CD4-positive, alpha-beta memory T cell (primary cell): Measurements from ENCODE around the gene KANSL1. TPM values are rescaled to one million over a fixed set of nuclear protein-coding genes. Genes with fewer than 3 reads are reported as not detected.
A peak's percentile ranks its signal among the peaks of the same experiment; 100 is the strongest.
"Not testable (repeated sequence)": the region's sequence is repeated elsewhere in the genome, so short reads cannot be mapped to it uniquely, and the experiment has no call there.

Experiments
- CTCF ChIA-PET: fragments of 350-600 bp; sonication (Branson Sonifier 250); formaldehyde crosslinking; loops from one replicate; lab custom pipeline; 2021; ENCODE audit warnings: inconsistent platforms; ENCODE audit not compliant: partially characterized antibody; lab: Charles Lee
- POLR2A ChIA-PET: fragments of 350-600 bp; sonication (Branson Sonifier 250); formaldehyde crosslinking; loops from one replicate; lab custom pipeline; 2021; ENCODE audit not compliant: partially characterized antibody; lab: Charles Lee
- DNase-seq, 5 donors: peaks; one replicate each; pipeline versions ENCODE4 v3.0.0 to v3.0.0-alpha.2; 2020 to 2022; ENCODE audit warnings: mixed read lengths in 1 of 5
- H3K27ac ChIP-seq: one replicate; pipeline ENCODE4 v1.7.0; 2013; ENCODE audit warnings: low read depth, low read length
- H3K27me3 ChIP-seq: 2 replicates; pipeline ENCODE4 v1.7.0; 2013; ENCODE audit warnings: mild to moderate bottlenecking, low read length, moderate library complexity; ENCODE audit not compliant: insufficient read depth
- H3K36me3 ChIP-seq: 2 replicates; pipeline ENCODE4 v1.7.0; 2013; ENCODE audit warnings: mild to moderate bottlenecking, low read length, moderate library complexity; ENCODE audit not compliant: insufficient read depth
- H3K4me1 ChIP-seq: 2 replicates; pipeline ENCODE4 v1.7.0; 2013; ENCODE audit warnings: mild to moderate bottlenecking, low read length, moderate library complexity; ENCODE audit not compliant: insufficient read depth
- H3K4me3 ChIP-seq, 2 donors: one replicate each; pipeline ENCODE4 v1.7.0; 2013; ENCODE audit warnings: low read length in 2 of 2, mild to moderate bottlenecking in 1 of 2
- H3K9me3 ChIP-seq, 2 donors: one replicate each; pipeline ENCODE4 v1.7.0; 2013; ENCODE audit warnings: low read length in 2 of 2, control low read depth in 1 of 2; ENCODE audit not compliant: control insufficient read depth in 1 of 2
- H3K27ac Mint-ChIP-seq, 7 donors: one replicate each; pipeline ENCODE4 v1.8.0; 2020 to 2021; ENCODE audit warnings: mixed read lengths in 7 of 7, mild to moderate bottlenecking in 6 of 7, inconsistent platforms in 3 of 7, moderate library complexity in 3 of 7
- H3K27me3 Mint-ChIP-seq, 2 donors: one replicate each; pipeline ENCODE4 v1.8.0; 2020 to 2021; ENCODE audit warnings: mixed read lengths in 2 of 2
- H3K36me3 Mint-ChIP-seq, 2 donors: one replicate each; pipeline ENCODE4 v1.8.0; 2020 to 2021; ENCODE audit warnings: mixed read lengths in 2 of 2, inconsistent platforms in 1 of 2, mild to moderate bottlenecking in 1 of 2
- H3K4me1 Mint-ChIP-seq, 4 donors: one replicate each; pipeline ENCODE4 v1.8.0; 2020 to 2021; ENCODE audit warnings: mixed read lengths in 4 of 4, mild to moderate bottlenecking in 1 of 4
- H3K4me3 Mint-ChIP-seq, 8 donors: one replicate each; pipeline ENCODE4 v1.8.0; 2020 to 2021; ENCODE audit warnings: mixed read lengths in 8 of 8, mild to moderate bottlenecking in 7 of 8, moderate library complexity in 6 of 8, inconsistent platforms in 3 of 8
- H3K9me3 Mint-ChIP-seq, 8 donors: one replicate each; pipeline ENCODE4 v1.8.0; 2020 to 2021; ENCODE audit warnings: mixed read lengths in 8 of 8, mild to moderate bottlenecking in 5 of 8, inconsistent platforms in 3 of 8, moderate library complexity in 1 of 8
- intact Hi-C: fragments of 100-400 bp; cut with micrococcal nuclease; formaldehyde crosslinking; loops from one replicate; pipeline ENCODE4 v1.15.1; 2023
- polyA plus RNA-seq, 2 donors: library from polyadenylated mRNA; unstranded; fragments of 300-500 nt; fragmentation: Illumina TruSeq; gene quantifications; one replicate each; pipeline ENCODE4 v1.2.3, GENCODE V29; 2021
- total RNA-seq, 2 experiments: library from RNA; stranded (reverse); gene quantifications; one replicate each; pipeline ENCODE4 v1.2.3, GENCODE V29; 2021

KANSL1 gene
- total and polyA plus RNA-seq, 4 experiments from 2014 or later: 6.7 to 206 (median 107) TPM

DNA sequence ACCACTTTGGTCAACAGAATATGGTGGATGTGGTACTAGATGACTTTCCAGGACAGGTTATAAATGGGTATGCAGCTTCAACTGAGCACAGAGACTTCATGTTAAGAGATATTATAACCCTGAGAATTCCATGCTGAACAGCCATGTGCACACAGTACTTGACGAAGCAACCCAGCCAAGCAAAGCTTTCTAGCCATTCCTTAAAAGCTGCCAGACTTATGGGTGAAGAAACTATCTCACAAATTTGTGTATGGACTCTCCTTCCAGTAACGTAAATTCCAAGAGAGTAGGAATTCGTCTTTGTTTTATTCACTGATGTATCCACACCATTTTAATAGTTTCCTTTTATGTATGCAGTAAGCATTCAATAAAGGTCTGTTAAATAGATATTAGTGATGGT, 76.1 kb downstream of the KANSL1 start:
- DNase-seq: no peak
- ChIA-PET CTCF (interaction anchor here (0.6 to 1.4 kb wide), 3 partner anchors 44 to 114 kb away, joined by 3 to 4 read pairs (median 3); no protein-coding TSS in a partner anchor), POLR2A (interaction anchor here (2.4 kb wide), 1 partner anchor 76 kb away, joined by 6 read pairs; the partner anchor contains the start of gene KANSL1)

GRCh38 chr17:46115699-46116098, 77.5 kb downstream of the KANSL1 start:
- H3K27ac ChIP-seq: no peak overlapping the region
- intact Hi-C loops: loop anchor here (5.0 kb wide), 1 partner anchor 37 kb away; no protein-coding TSS in a partner anchor
- ChIA-PET CTCF (no interaction called here), POLR2A (no interaction called here)
- H3K4me3 ChIP-seq: no peak overlapping the region
- DNase-seq: no peak
- Mint-ChIP-seq H3K4me3 (peak overlapping the region in 4 of 8 donors; percentile 11 to 20 (median 14)), H3K9me3 (no peaks in the 10 kb centered on the region), H3K27ac (peak overlapping the region in 1 of 7 donors; percentile 31), H3K4me1 (peaks cover 62 to 91% (median 74%) of the 10 kb centered on the region in 4 donors), H3K36me3 (peaks cover 3 to 7% of the 10 kb centered on the region in 2 donors), H3K27me3 (no peaks in the 10 kb centered on the region)
- H3K27me3 ChIP-seq: no peaks in the 10 kb centered on the region
- no peaks in the 10 kb centered on the region for H3K36me3 ChIP-seq
- H3K4me1 ChIP-seq: peaks cover 90% of the 10 kb centered on the region
- H3K9me3 ChIP-seq: no peaks in the 10 kb centered on the region

More for the DNA sequence above, 76.1 kb downstream of the KANSL1 start:
- intact Hi-C loops: loop anchor here (5.0 kb wide), 1 partner anchor 35 kb away; no protein-coding TSS in a partner anchor
- H3K27me3 ChIP-seq: no peaks in the 10 kb centered on the region
- Mint-ChIP-seq H3K27me3 (no peaks in the 10 kb centered on the region), H3K4me1 (peaks cover 67 to 92% (median 78%) of the 10 kb centered on the region in 4 donors), H3K27ac (peak overlapping the region in 2 of 7 donors; percentile 22 to 62), H3K4me3 (no peak overlapping the region), H3K36me3 (peaks cover 3 to 9% of the 10 kb centered on the region in 2 donors), H3K9me3 (no peaks in the 10 kb centered on the region)
- H3K9me3 ChIP-seq: no peaks in the 10 kb centered on the region
- no peaks in the 10 kb centered on the region for H3K36me3 ChIP-seq
- H3K4me3 ChIP-seq: no peak overlapping the region
- peaks cover 90% of the 10 kb centered on the region for H3K4me1 ChIP-seq
- H3K27ac ChIP-seq: no peak overlapping the region

DNA sequence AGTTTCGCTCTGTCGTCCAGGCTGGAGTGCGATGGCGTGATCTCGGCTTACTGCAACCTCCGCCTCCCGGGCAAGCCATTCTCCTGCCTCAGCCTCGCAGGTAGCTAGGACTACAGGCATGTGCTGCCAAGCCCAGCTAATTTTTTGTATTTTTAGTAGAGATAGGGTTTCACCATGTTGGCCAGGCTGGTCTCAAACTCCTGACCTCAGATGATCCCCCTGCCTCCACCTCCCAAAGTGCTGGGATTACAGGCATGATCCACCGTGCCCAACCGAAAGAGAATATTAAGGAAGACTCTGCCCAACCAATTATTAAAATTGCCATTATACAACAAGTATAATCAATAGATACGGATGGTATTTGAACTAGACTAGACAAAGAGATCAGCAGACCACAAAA, 82.0 kb downstream of the KANSL1 start:
- POLR2A ChIA-PET, H3K9me3 Mint-ChIP-seq, H3K27me3 ChIP-seq, intact Hi-C loops, H3K36me3 Mint-ChIP-seq, H3K27me3 Mint-ChIP-seq, H3K27ac ChIP-seq, CTCF ChIA-PET, H3K36me3 ChIP-seq, DNase-seq, H3K4me3 ChIP-seq, H3K9me3 ChIP-seq: not testable (repeated sequence)
- Mint-ChIP-seq H3K4me3 (peak overlapping the region in 2 of 8 donors; percentile 31 to 60), H3K27ac (peak overlapping the region in 3 of 7 donors; percentile 15 to 30 (median 27)), H3K4me1 (peaks cover 69 to 96% (median 81%) of the 10 kb centered on the region in 4 donors)
- peaks cover 91% of the 10 kb centered on the region for H3K4me1 ChIP-seq

- no peak overlapping the region for H3K27ac ChIP-seq
- intact Hi-C loops: no loop called here
Observed at GRCh38 chr17:46110219-46110618, 83.0 kb downstream of the KANSL1 start.

DNA sequence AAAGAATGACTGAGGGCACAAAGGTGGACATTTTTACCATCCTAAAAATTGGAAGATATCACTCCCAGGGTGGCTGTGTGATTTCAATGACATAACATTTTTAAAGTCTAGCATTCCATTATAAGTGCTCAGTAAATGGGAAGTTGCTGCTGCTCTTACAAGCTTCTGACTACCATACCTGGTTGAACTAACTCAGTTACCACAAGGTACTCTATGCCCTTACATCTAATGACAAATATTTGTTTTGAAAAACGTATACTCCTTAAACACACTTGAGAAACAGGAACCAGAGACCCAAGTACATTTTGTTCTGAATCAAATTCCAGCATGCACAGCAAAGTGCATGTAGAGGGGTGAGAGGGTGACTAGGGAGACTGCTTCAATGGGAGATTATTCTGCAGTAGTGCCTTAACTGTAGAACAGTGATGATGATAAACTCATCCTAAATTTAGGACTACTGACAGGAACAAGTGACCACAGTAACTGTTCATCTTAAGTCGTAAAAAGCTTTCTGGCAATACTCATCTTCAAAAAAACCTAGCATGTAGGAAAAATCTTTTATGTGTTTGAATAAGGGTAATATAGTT, 83.5 kb downstream of the KANSL1 start:
- Mint-ChIP-seq H3K9me3 (peaks cover 0 to 1% (median 0%) of the 10 kb centered on the region in 8 donors), H3K4me1 (peaks cover 66 to 98% (median 77%) of the 10 kb centered on the region in 4 donors), H3K27me3 (no peaks in the 10 kb centered on the region), H3K36me3 (peaks cover 0 to 1% of the 10 kb centered on the region in 2 donors), H3K27ac (peak overlapping the region in 5 of 7 donors; percentile 12 to 53 (median 30)), H3K4me3 (peak overlapping the region in 1 of 8 donors; percentile 14)
- ChIA-PET POLR2A (no interaction called here), CTCF (no interaction called here)
- H3K4me1 ChIP-seq: peaks cover 97% of the 10 kb centered on the region
- intact Hi-C loops: loop anchor here (10.0 kb wide), 1 partner anchor 65 kb away; no protein-coding TSS in a partner anchor
- no peaks in the 10 kb centered on the region for H3K9me3 ChIP-seq
- H3K36me3 ChIP-seq: no peaks in the 10 kb centered on the region
- H3K4me3 ChIP-seq: no peak overlapping the region
- no peaks in the 10 kb centered on the region for H3K27me3 ChIP-seq
- no peak for DNase-seq
- H3K27ac ChIP-seq: no peak overlapping the region

More at GRCh38 chr17:46110219-46110618, 83.0 kb downstream of the KANSL1 start:
- Mint-ChIP-seq H3K36me3 (peaks cover 0 to 1% of the 10 kb centered on the region in 2 donors), H3K4me3 (peak overlapping the region in 3 of 8 donors; percentile 6 to 17 (median 12)), H3K4me1 (peaks cover 66 to 96% (median 79%) of the 10 kb centered on the region in 4 donors), H3K27ac (peak overlapping the region in 3 of 7 donors; percentile 4 to 73 (median 11)), H3K9me3 (peaks cover 0 to 1% (median 0%) of the 10 kb centered on the region in 8 donors), H3K27me3 (no peaks in the 10 kb centered on the region)
- Histone ChIP-seq H3K27me3 (no peaks in the 10 kb centered on the region), H3K4me3 (no peak overlapping the region), H3K9me3 (no peaks in the 10 kb centered on the region), H3K4me1 (peaks cover 92% of the 10 kb centered on the region), H3K36me3 (no peaks in the 10 kb centered on the region)
- CTCF ChIA-PET: no interaction called here
- POLR2A ChIA-PET: no interaction called here
- DNase-seq: no peak

DNA sequence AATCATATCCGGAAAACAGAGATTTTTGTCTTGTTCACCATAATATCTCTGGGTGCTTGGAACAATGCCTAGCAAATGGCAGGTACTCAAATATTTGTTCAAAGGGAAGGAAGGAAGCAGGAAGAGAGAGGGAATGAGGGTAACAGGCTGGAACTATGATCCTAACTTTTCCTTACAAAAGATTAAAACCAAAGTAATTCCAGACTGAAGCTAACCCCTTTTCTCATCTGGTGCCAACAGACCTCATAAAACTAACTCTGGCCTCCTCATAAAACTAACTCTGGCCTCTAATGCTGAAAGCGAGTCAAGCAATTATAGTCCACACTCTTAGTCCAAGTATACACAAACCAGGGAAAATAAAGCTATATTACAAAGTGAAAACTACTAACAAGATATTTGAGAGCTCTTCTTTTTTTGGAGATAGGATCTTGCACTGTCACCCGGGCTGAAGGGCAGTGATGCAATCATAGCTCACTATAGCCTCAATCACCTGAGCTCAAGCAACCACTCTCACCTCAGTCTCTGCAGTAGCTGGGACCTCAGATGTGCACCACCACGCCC, 84.6 kb downstream of the KANSL1 start:
- Mint-ChIP-seq H3K9me3 (peaks cover 0 to 1% (median 0%) of the 10 kb centered on the region in 8 donors), H3K4me3 (peak overlapping the region in 3 of 8 donors; percentile 17 to 44 (median 24)), H3K27ac (peak overlapping the region in 5 of 7 donors; percentile 5 to 54 (median 23)), H3K4me1 (peaks cover 65 to 98% (median 77%) of the 10 kb centered on the region in 4 donors), H3K36me3 (peaks cover 0 to 1% of the 10 kb centered on the region in 2 donors), H3K27me3 (no peaks in the 10 kb centered on the region)
- H3K4me3 ChIP-seq: no peak overlapping the region
- no peaks in the 10 kb centered on the region for H3K27me3 ChIP-seq
- H3K9me3 ChIP-seq: no peaks in the 10 kb centered on the region
- no peak for DNase-seq
- no peaks in the 10 kb centered on the region for H3K36me3 ChIP-seq
- H3K27ac ChIP-seq: no peak overlapping the region
- intact Hi-C loops: loop anchor here (10.0 kb wide), 1 partner anchor 64 kb away; no protein-coding TSS in a partner anchor
- ChIA-PET POLR2A (interaction anchor here (1.0 kb wide), 1 partner anchor 22 kb away, joined by 3 read pairs; no protein-coding TSS in a partner anchor), CTCF (no interaction called here)
- peaks cover 98% of the 10 kb centered on the region for H3K4me1 ChIP-seq

GRCh38 chr17:46108120-46108519, 85.1 kb downstream of the KANSL1 start:
- Histone ChIP-seq H3K9me3 (no peaks in the 10 kb centered on the region), H3K4me1 (peaks cover 98% of the 10 kb centered on the region), H3K36me3 (no peaks in the 10 kb centered on the region), H3K4me3 (no peak overlapping the region), H3K27me3 (no peaks in the 10 kb centered on the region), H3K27ac (no peak overlapping the region)
- peaks cover 0 to under 1% of the 10 kb centered on the region in 2 donors for H3K36me3 Mint-ChIP-seq
- DNase-seq: no peak
- H3K9me3 Mint-ChIP-seq: peaks cover 0 to 1% (median 0%) of the 10 kb centered on the region in 8 donors
- no peaks in the 10 kb centered on the region for H3K27me3 Mint-ChIP-seq
- H3K4me3 Mint-ChIP-seq: peak overlapping the region in 4 of 8 donors; percentile 9 to 46 (median 22)
- POLR2A ChIA-PET: interaction anchor here (1.0 kb wide), 1 partner anchor 21 kb away, joined by 3 read pairs; no protein-coding TSS in a partner anchor
- CTCF ChIA-PET: no interaction called here
- peaks cover 65 to 98% (median 76%) of the 10 kb centered on the region in 4 donors for H3K4me1 Mint-ChIP-seq
- H3K27ac Mint-ChIP-seq: peak overlapping the region in 6 of 7 donors; percentile 7 to 74 (median 38)
- intact Hi-C loops: loop anchor here (10.0 kb wide), 1 partner anchor 63 kb away; no protein-coding TSS in a partner anchor
